GM19397 (cell line): ENCODE measurements around the gene CHI3L2.
A peak's percentile ranks its signal among the peaks of the same experiment; 100 is the strongest.
"Not testable (repeated sequence)": the region's sequence is repeated elsewhere in the genome, so short reads cannot be mapped to it uniquely, and the experiment has no call there.

Experiments
- ATAC-seq: cut with Tn5 transposase; IDR thresholded peaks from one replicate; pipeline ENCODE4 v1.9.1; 2021; ENCODE audit warnings: mild to moderate bottlenecking, moderate library complexity; ENCODE audit not compliant: unreplicated experiment

The CHI3L2 gene

GRCh38 chr1:111202366-111202706 lies 25.2 kb upstream of the CHI3L2 start:
- ATAC-seq: no peak

GRCh38 chr1:111202707-111203623 lies 24.5 kb upstream of the CHI3L2 start:
- no peak for ATAC-seq

GRCh38 chr1:111203681-111204200 lies 23.8 kb upstream of the CHI3L2 start:
- peak; percentile 57 for ATAC-seq

- ATAC-seq: peak; percentile 72
These were observed 23.1 kb upstream of the CHI3L2 start for GRCh38 chr1:111204201-111204982.

GRCh38 chr1:111204983-111205713 lies 22.4 kb upstream of the CHI3L2 start:
- ATAC-seq: no peak

- ATAC-seq: no peak
These were observed 21.8 kb upstream of the CHI3L2 start for GRCh38 chr1:111205714-111206050.

GRCh38 chr1:111208921-111209320 lies 18.6 kb upstream of the CHI3L2 start:
- ATAC-seq: no peak

- ATAC-seq: no peak
These were observed 17.9 kb upstream of the CHI3L2 start for GRCh38 chr1:111209622-111210021.

GRCh38 chr1:111211921-111212320 lies 15.6 kb upstream of the CHI3L2 start:
- no peak for ATAC-seq

- ATAC-seq: no peak
These were observed 14.7 kb upstream of the CHI3L2 start for GRCh38 chr1:111212634-111213335.

- ATAC-seq: no peak
These were observed 14.1 kb upstream of the CHI3L2 start for GRCh38 chr1:111213412-111213811.

GRCh38 chr1:111214074-111214801 lies 13.3 kb upstream of the CHI3L2 start:
- ATAC-seq: no peak

- no peak for ATAC-seq
These were observed 12.6 kb upstream of the CHI3L2 start for GRCh38 chr1:111214884-111215283.

- not testable (repeated sequence) for ATAC-seq
These were observed 12.2 kb upstream of the CHI3L2 start for GRCh38 chr1:111215285-111215684.

GRCh38 chr1:111216751-111217150 lies 10.8 kb upstream of the CHI3L2 start:
- no peak for ATAC-seq

- ATAC-seq: no peak
These were observed 10.2 kb upstream of the CHI3L2 start for GRCh38 chr1:111217183-111217910.

GRCh38 chr1:111218701-111219556 lies 8.6 kb upstream of the CHI3L2 start:
- no peak for ATAC-seq

GRCh38 chr1:111219557-111220286 lies 7.8 kb upstream of the CHI3L2 start:
- peak; percentile 29 for ATAC-seq
